ENCODE results near the gene ZNF146.
"Not testable (repeated sequence)": the region's sequence is repeated elsewhere in the genome, so short reads cannot be mapped to it uniquely, and the experiment has no call there.

Gene ZNF146

DNA sequence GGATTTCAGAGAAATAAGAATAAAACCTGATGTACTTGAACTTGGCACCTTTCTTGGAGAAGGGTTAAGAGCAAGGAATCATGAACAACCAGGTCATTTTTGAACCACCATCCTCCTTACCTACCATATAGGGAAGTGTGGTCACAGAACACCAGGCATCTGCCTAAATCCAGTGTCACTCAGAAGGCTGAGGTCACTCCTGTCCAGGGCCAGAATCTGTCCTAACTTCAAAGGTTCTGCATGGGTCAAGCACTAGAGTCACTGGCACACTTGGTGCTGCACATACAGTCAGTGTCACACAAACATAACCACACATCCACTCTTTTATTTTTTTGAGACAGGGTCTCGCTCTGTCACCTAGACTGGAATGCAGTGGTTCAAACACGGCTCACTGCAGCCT is 2.0 kb upstream of the ZNF146 start:
- H3K4me3 ChIP-seq (replicated peaks in 1 of 2; ENCODE audit: low read depth in 2 of 2, low read length in 2 of 2): no peak overlapping the region
- TF ChIP-seq, protein P1, sequence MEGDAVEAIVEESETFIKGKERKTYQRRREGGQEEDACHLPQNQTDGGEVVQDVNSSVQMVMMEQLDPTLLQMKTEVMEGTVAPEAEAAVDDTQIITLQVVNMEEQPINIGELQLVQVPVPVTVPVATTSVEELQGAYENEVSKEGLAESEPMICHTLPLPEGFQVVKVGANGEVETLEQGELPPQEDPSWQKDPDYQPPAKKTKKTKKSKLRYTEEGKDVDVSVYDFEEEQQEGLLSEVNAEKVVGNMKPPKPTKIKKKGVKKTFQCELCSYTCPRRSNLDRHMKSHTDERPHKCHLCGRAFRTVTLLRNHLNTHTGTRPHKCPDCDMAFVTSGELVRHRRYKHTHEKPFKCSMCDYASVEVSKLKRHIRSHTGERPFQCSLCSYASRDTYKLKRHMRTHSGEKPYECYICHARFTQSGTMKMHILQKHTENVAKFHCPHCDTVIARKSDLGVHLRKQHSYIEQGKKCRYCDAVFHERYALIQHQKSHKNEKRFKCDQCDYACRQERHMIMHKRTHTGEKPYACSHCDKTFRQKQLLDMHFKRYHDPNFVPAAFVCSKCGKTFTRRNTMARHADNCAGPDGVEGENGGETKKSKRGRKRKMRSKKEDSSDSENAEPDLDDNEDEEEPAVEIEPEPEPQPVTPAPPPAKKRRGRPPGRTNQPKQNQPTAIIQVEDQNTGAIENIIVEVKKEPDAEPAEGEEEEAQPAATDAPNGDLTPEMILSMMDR (IDR thresholded peaks at IDR 0.05; ENCODE audit: low read depth, low read length): no peak
- no peak for DNase-seq (ENCODE audit: low read depth in 2 of 2)

DNA sequence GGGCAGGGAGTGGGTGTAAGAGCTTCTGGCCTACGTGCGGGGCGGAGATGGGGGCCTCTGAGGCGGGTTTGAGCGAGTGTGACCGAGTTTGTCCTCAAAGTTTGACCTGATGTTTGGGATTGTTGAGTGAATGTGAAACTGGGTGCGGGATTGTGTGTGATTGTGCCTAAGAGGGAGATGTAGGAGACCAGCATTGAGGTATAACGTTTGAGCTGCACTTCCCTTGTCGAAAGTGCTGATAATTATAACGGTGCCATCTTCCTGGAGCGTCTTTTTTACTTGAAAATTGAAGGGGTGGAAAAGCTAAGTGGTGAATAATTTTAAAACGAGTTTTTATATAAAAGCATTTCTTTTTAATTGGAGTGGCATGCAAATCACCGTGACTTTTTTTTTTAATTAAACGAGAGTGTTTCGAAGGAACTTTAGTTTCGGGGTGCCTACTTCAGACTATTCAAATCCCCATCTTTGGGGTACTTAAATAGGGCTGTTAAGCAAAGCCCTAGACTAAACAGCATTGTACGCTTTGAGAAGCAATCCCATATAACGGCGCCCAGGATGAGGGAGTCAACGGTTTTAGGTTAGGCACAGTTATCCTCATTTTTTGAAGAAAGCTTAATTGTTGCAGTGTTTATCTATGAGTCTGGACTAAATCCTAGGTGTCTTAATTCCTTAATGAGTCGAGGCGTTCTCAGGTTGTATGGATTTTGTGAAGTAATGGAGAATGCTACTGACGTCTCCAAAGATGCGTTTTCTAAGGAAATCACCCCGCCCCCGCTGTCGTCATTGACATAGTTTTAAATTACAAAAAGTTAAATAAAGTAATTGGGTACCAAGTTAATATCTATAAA is 594 bp downstream of the ZNF146 start:
- TF ChIP-seq, protein P1 (IDR thresholded peaks at IDR 0.05; ENCODE audit: low read depth, low read length): no peak
- peak; percentile 60 to 63 for DNase-seq (ENCODE audit: low read depth in 2 of 2)
- H3K4me3 ChIP-seq (replicated peaks in 1 of 2; ENCODE audit: low read depth in 2 of 2, low read length in 2 of 2): peak overlapping the region; percentile 69 to 92

DNA sequence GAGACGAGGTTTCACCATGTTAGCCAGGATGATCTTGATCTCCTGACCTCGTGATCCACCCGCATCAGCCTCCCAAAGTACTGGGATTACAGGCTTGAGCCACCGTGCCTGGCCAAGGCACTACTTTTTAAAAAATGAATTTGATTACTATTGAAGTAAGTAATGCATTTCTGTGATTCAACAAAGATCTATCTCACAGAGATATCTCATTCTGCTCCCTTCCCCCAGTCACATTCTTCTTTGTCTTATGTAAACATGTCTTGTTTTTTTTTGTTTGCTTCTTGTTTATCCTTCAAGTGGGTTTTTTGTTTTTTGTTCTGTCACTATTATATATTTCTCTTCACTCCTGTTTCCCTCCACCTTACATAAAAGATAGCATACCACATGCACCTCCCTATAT is 6.6 kb downstream of the ZNF146 start:
- DNase-seq (ENCODE audit: low read depth in 2 of 2): no peak
- TF ChIP-seq, protein P1 (IDR thresholded peaks at IDR 0.05; ENCODE audit: low read depth, low read length): no peak
- H3K4me3 ChIP-seq (replicated peaks in 1 of 2; ENCODE audit: low read depth in 2 of 2, low read length in 2 of 2): no peak overlapping the region

DNA sequence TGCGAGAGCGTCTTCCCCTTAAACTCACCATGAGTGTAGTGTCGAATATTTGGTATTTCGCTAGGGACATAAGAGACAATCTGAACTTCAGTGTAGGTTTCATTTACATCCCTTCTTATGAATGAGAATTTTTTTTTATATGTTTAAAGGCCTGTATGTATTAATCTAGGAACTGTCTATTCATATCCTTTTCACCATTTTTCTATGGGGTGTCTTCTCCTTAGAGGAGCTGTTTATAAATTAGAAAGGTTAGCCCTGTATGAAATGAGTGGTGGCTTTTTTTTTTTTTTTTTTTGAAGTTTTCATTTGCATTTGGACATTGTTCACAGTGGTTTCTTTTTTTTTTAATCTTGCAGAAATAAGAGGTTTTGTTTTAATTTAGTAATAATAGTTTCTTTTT is 7.6 kb downstream of the ZNF146 start:
- DNase-seq (ENCODE audit: low read depth in 2 of 2): no peak
- no peak overlapping the region for H3K4me3 ChIP-seq (replicated peaks in 1 of 2; ENCODE audit: low read depth in 2 of 2, low read length in 2 of 2)
- TF ChIP-seq, protein P1 (IDR thresholded peaks at IDR 0.05; ENCODE audit: low read depth, low read length): no peak

DNA sequence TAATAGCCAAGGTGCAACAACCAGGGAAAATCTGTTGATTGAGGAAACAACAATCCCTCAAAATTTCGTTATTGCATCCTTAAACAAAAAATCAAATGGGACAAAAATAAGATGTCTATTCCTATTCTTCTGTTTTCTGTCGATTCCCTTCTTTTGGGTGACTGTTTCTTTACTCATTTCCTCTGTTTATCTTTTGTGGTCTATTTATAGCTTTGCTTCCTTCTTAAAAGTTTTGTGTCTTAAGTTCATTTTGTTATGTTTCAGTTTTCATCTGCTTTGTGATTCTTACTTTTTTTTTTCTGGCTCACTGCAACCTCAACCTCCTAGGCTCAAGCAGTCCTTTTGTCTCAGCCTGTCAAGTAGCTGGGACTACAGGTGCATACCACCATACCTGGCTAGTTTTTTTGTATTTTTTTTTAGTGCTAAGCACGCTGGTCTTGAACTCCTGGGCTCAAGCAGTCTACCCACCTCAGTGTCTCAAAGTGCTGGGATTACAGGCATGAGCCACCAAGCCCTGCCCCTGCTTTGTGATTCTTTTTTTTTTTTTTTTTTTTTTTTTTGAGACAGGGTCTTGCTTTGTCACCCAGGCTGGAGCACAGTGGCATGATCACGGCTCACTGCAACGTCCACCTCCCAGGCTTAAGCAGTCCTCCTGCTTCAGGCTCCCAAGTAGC is 10.4 kb downstream of the ZNF146 start:
- no peak overlapping the region for H3K4me3 ChIP-seq (replicated peaks in 1 of 2; ENCODE audit: low read depth in 2 of 2, low read length in 2 of 2)
- peak; percentile 48 to 66 for DNase-seq (ENCODE audit: low read depth in 2 of 2)
- TF ChIP-seq, protein P1 (IDR thresholded peaks at IDR 0.05; ENCODE audit: low read depth, low read length): no peak

DNA sequence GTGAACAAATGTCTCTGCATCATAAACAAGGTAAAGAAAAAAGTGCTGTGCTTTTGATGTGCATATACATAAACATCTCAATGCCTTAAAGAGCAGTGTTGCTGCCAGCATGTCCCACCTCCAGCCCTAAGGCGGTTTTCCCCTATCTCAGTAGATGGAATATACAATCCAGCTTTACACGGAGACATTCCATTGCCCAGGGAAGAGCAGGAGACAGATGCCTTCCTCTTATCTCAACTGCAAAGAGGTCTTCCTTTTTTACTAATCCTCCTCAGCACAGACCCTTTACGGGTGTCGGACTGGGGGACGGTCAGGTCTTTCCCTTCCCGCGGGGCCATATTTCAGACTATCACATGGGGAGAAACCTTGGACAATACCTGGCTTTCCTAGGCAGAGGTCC is 18.7 kb downstream of the ZNF146 start:
- not testable (repeated sequence) for DNase-seq (ENCODE audit: low read depth in 2 of 2); H3K4me3 ChIP-seq (replicated peaks in 1 of 2; ENCODE audit: low read depth in 2 of 2, low read length in 2 of 2)

DNA sequence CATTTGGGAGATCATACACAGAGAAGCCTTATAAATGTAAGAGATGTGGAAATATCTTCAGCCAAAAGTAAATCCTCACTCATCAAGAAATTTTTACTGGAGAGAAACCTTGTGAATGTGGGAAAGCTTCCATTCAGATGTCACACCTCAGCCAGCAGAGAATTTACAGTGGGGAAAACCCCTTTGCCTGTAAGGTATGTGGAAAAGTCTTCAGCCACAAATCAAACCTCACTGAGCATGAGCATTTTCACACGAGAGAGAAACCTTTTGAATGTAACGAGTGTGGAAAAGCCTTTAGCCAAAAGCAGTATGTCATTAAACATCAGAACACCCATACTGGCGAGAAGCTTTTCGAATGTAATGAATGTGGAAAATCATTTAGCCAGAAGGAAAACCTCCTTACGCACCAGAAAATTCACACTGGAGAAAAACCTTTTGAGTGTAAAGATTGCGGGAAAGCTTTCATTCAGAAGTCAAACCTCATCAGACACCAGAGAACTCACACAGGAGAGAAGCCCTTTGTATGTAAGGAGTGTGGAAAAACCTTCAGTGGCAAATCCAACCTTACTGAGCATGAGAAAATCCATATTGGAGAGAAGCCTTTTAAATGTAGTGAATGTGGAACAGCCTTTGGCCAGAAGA is 21.5 kb downstream of the ZNF146 start:
- TF ChIP-seq, protein P1 (IDR thresholded peaks at IDR 0.05; ENCODE audit: low read depth, low read length): no peak
- DNase-seq (ENCODE audit: low read depth in 2 of 2): no peak

More for the DNA sequence above, 21.5 kb downstream of the ZNF146 start:
- H3K4me3 ChIP-seq (replicated peaks in 1 of 2; ENCODE audit: low read depth in 2 of 2, low read length in 2 of 2): no peak overlapping the region

All from cardiac fibroblast (primary cell).